Activated CD8-positive, alpha-beta memory T cell treated with anti-CD3 and anti-CD28 coated beads, Interleukin-2, amount 50 U/mL, for 24 hours (primary cell): ENCODE data around the gene HSPA1L.
"Not testable (repeated sequence)": the region's sequence is repeated elsewhere in the genome, so short reads cannot be mapped to it uniquely, and the experiment has no call there.

Source experiments
- DNase-seq: peaks from one replicate; pipeline ENCODE4 v3.0.0-alpha.2; 2020; ENCODE audit errors: extremely low read depth

Gene HSPA1L

GRCh38 chr6:31813465-31813849 is 1.6 kb downstream of the HSPA1L start:
- DNase-seq, result no peak

DNA sequence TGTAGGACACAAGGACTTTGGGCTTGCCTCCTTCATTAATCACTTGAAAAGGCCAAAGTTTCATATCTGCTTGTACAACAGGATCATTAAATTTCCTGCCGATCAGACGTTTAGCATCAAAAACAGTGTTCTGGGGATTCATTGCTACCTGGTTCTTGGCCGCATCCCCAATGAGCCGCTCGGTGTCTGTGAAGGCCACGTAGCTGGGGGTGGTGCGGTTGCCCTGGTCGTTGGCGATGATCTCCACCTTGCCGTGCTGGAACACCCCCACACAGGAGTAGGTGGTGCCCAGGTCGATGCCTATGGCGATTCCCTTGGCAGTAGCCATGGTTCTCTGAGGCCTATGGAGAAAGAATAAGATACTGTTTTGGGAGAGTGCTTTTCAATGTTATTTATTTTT is 3.4 kb downstream of the HSPA1L start:
- no peak for DNase-seq

DNA sequence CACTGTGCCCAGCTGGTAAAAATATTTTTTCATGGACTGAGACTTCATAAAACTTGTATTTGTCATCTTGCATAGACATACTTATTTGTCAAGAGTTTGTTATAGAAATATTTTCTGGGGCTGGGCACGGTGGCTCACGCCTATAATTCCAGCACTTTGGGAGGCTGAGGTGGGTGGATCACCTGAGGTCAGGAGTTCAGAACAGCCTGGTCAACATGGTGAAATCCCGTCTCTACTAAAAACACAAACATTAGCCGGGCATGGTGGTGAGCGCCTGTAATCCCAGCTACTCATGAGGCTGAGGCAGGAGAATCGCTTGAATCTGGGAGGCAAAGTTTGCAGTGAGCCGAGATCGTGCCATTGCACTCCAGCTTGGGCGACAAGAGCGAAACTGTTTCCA is 6.5 kb downstream of the HSPA1L start:
- DNase-seq, result not testable (repeated sequence)

DNA sequence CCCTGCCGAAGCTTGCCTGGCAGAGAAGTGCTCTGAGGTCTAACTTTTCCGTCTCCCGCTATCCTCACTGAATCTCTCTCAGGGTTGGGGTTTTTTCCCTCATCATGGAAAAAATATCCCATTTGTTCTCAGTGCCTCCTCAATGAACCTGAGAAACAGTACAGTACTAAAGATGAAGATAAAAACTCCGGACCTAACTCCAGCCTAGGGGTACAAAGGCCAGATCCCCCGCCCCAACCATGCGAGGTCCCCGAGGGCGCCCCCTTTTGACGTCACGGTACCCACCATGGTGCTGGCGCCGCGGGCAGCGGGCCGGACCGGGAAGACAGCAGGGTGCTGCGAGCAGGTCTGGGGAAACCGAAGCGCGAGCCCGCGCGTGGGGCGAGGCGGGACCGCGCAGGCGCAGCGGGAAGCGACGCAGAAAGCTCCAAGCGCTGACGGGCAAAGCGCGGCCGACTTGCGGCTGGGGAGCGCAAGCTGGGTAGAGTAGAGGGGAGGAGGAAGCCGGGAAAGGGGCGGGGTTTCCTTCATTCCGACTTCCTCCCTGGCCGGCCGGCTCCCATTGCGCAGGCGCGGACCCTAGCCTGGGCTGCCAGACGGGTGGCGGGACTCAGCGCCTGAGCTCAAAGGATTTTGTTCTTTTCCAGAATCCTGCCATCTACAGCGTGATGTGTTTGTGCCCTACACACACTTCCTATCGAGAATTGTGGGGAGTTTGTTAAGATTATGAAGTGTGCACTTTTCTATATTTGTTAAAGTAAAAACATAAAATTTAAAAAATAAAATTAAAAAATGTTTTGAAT is 8.4 kb downstream of the HSPA1L start, which contains the start of gene LSM2:
LSM2 (minus strand) TSS at position 497 of the 803 bp plus-strand sequence; CDS start at position 288, 209 bp downstream.
- peak; percentile 90 for DNase-seq

GRCh38 chr6:31805939-31806469 is 9.1 kb downstream of the HSPA1L start:
- DNase-seq, result no peak

- DNase-seq, result not testable (repeated sequence)
These were observed 13.8 kb downstream of the HSPA1L start for GRCh38 chr6:31801031-31801927.

DNA sequence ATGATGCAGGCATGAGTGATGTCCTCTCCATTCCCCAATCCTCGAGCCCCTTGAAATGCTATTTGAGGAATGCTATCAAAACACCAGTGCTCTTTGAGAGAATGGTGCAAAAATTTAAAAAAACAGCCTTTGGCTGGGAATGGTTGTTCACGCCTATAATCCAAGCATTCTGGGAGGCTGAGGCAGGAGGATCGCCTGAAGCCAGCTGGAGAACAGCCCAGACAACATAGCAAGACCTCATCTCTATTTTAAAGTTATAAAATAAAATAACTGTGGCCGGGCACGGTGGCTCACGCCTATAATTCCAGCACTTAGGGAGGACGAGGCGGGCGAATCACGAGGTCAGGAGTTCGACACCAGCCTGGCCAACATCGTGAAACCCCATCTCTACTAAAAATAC is 15.3 kb downstream of the HSPA1L start:
- DNase-seq, result no peak

- DNase-seq, result no peak
These were observed 17.5 kb downstream of the HSPA1L start for GRCh38 chr6:31797588-31797987.

DNA sequence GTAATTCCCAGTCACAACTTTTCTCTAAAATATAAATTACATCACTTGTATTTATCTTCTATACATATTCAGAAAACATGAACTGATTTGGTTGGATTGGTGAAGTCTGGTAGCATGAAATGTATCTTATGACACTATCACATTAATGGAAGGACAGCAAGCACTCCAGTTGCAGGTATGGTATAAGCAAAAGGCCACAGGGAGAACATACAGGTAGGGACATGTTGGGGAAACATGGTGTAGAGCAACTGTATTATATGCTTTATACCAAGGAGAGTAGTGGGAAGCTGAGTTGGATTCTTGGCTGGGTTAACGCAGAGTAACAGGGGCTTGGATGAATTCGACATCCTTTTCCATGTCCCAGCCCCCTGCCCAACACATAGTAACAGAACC is 18.1 kb downstream of the HSPA1L start:
- DNase-seq, result no peak

DNA sequence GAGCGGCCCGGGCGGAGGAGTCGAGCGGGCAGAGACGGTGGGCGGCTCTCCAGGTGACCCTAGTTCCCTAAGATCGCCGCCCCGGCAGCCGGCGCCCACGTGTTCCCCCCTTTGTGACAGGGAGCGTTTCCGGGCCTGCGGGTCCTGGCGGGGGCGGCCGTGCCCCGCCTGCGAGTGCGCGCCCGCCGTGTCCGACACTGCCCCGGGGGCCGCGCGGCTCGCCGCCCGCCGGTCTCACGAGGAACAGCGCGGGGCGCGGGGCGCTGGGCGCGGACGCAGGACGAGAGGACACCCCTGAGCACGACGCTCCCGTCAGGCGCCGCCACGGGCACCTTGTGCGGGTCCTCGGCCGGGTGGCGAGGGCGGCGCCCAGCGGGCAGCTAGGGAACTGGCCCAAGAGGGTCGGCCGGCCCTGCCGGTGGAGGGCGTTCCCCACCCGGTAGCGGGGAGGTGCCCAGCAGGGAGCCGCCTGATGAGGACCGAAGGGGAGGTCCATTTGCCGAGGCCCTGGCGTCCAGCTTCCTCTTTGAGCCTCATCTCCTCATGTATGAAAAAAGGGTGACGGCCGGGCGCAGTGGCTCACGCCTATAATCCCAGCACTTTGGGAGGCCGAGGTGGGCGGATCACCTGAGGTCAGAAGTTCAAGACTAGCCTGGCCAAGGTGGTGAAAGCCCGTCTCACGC is 19.3 kb downstream of the HSPA1L start, which contains the start of gene VARS1:
VARS1 (minus strand) TSS at position 137 of the 683 bp plus-strand sequence. CDS start 535 bp downstream, outside the sequence.
- DNase-seq, result peak; percentile 60

GRCh38 chr6:31794866-31795615 is 20.0 kb downstream of the HSPA1L start:
- no peak for DNase-seq

DNA sequence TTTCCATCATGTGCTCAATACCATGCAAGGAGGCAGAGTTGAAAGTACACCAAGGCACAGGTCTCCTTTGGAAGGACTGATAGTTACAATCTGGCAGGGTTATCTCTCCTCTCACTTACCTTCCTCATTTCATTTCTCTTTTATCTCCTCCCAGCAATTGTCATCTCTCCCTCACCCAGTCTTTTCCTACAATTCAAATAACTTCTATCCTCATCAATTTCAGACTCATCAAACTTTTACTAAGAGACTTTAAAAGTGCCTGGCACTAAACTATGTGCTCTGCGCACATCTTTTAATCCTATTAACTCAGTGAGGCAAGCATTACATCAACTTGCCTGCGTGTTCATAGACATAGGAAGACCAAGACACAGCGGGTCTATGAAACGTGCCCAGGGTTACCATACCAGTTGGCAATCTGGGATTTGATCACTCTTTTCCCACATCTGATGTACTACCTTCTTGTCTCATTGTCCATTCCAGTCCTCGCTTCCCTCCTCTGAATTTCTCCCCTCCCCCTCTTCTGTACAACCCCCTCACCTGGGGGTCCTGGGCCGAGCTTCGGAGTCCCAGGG is 20.7 kb downstream of the HSPA1L start:
- DNase-seq, result no peak

DNA sequence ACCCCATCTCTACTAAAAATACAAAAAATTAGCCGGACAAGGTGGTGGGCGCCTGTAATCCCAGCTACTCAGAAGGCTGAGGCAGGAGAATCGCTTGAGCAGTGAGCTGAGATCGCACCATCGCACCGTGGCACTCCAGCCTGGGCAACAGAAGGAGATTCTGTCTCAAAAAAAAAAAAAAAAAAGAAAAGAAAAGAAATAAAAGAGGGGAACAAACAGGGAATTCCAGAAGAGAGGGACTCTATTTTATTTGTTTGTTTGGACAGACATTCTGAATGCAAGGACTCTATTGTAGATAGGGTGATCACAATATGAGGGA is 21.2 kb downstream of the HSPA1L start:
- DNase-seq, result not testable (repeated sequence)

DNA sequence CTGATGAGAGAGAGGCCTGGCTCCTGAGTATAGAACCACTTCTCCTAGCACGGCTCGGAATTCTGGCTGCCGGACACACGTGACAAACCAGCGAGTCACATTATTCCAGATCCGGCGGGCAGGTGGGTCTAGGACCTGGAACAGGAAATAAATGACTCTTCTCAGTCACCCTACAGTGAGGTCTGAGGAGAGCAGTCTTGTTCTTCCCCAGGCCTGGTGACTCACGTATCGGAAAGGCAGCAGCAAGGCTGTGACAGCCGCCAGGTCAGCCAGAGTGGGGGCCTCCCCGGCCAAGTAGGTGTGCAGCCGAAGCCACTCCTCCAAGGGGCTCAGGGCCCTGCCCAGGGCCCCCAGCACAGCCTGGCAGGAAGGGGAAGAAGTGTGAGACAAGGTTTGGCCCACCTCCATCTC is 22.3 kb downstream of the HSPA1L start:
- no peak for DNase-seq

GRCh38 chr6:31792090-31792374 is 23.1 kb downstream of the HSPA1L start:
- no peak for DNase-seq

- no peak for DNase-seq
These were observed 23.6 kb downstream of the HSPA1L start for GRCh38 chr6:31791324-31792089.

DNA sequence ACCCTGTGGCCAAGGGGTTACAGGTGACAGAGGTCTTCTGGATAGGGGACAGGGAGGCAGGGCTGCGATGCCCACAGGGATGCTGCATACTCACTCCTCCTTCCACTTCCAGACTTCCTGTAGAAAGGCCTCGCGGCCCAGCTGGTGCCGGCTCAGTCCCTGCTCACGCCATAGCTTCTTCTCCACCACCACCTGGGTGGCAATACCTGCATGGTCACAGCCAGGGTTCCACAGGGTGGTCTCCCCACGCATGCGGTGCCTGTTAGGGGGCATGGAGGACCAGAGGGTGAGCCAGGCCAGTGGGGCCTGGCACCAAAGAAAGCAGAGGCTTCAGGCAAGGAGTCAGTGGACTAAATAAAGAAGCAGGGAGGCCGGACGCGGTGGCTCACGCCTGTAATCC is 29.6 kb downstream of the HSPA1L start:
- DNase-seq, result no peak

GRCh38 chr6:31784098-31784925 is 30.8 kb downstream of the HSPA1L start:
- no peak for DNase-seq

DNA sequence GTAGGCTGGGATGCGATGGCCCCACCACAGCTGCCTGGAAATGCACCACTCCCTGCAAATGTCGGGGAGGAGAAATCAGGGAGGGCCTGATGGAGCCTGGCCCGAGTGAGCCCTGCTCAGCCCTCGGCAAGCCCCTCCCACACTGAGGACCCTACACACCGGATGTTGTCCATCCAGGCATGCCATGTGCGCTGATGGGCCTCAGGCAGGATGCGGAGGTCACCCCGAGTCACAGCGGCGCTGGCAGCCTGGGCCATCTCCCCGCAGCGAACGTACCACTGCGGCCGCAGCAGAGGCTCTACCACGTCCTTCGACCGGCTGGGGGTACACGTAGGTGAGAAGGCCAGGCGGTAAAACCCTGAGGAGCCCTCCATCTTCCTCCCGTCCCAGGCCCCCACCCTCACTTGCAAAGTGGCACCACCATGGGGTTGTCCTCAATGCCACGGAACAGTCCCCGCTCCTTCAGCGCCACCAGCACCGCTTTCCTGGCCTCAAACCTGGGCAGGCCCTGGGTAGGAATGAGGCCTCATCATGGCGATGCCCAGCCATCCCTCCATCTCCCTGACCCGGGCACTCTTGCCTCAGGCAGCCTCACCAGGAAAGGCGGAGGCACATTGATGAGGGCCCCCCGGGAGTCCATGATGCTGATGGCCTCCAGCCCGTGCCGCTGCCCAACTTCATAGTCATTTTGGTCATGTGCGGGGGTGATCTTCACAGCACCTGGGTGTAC is 32.8 kb downstream of the HSPA1L start:
- no peak for DNase-seq
